ENCODE data around the gene KLC1.

The KLC1 gene

DNA sequence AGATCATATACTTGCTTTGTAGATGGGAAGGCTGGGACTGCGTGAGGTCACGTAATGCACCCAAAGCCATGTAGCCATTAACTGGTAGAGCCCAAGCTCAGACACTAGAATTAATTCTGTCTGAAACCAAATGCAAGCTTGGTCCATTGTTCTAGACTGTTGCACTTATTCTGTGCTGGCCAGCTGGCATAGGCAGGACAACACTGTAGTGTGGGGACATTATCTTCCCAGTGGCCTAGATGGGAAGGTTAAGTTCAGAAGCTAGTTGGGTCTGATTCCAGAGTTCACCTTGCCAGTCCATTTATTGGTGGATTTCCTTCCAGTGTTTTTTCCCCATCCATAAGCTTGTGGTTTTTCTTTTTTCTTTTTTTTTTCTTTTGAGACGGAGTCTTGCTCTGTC lies 39.1 kb downstream of the KLC1 start:
- Histone ChIP-seq H3K36me3 (ENCODE audit: control insufficient read depth, low read length) (peaks cover 67% of the 10 kb centered on the region), H3K4me1 (ENCODE audit: control insufficient read depth, low read length) (no peaks in the 10 kb centered on the region), H3K27me3 (ENCODE audit: control insufficient read depth, low read length) (no peaks in the 10 kb centered on the region), H3K79me2 (ENCODE audit: control insufficient read depth, low read length) (0 out of 2 replicates have a peak, but pooled peaks cover 3% of the 10 kb centered on the region), H3K4me3 (ENCODE audit: low read length) (no peak overlapping the region), H3F3A (ENCODE audit: control insufficient read depth, insufficient read depth) (no peaks in the 10 kb centered on the region; the same call in 1 of the 2 replicates), H3K27ac (ENCODE audit: low read depth, low read length) (no peak overlapping the region), H3K9me2 (replicated peaks; ENCODE audit: control insufficient read depth, low read length) (no peaks in the 10 kb centered on the region), H3K9me3 (ENCODE audit: control insufficient read depth, insufficient read depth, low read length) (no peaks in the 10 kb centered on the region), H4K20me1 (ENCODE audit: control insufficient read depth, insufficient read depth, low read depth, low read length) (no peaks in the 10 kb centered on the region), H3K4me2 (ENCODE audit: low read length) (no peak overlapping the region)
- no peak for TF ChIP-seq EZH2phosphoT487 (IDR thresholded peaks at IDR 0.05; ENCODE audit: borderline replicate concordance, low read length)
- TF ChIP-seq CTCF (IDR thresholded peaks at IDR 0.05; ENCODE audit: low read depth, low read length, poor library complexity, severe bottlenecking), result no peak

DNA sequence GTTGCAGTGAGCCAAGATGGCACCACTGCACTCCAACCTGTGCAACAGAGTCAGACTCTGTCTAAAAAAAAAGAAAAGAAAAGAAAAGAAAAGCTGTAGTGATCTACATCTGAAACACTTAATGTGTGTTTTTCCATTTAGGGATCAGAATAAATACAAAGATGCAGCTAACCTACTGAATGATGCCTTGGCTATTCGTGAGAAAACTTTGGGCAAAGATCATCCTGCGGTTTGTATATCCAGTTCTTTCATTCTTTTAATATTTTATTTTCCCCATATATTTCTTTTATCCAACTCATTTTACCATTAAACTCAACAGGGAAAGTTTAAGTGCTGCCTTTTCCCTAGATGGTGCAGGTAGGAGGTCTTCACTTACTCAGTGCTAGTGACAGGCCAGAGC lies 40.4 kb downstream of the KLC1 start:
- H3K9me3 ChIP-seq (ENCODE audit: control insufficient read depth, insufficient read depth, low read length), result no peaks in the 10 kb centered on the region
- no peaks in the 10 kb centered on the region for H3K4me1 ChIP-seq (ENCODE audit: control insufficient read depth, low read length)
- H3K27me3 ChIP-seq (ENCODE audit: control insufficient read depth, low read length), result no peaks in the 10 kb centered on the region
- no peaks in the 10 kb centered on the region; the same call in 1 of the 2 replicates for H3F3A ChIP-seq (ENCODE audit: control insufficient read depth, insufficient read depth)
- H3K9me2 ChIP-seq (replicated peaks; ENCODE audit: control insufficient read depth, low read length), result no peaks in the 10 kb centered on the region
- H3K79me2 ChIP-seq (ENCODE audit: control insufficient read depth, low read length), result 0 out of 2 replicates have a peak, but pooled peaks cover 3% of the 10 kb centered on the region
- H3K27ac ChIP-seq (ENCODE audit: low read depth, low read length), result no peak overlapping the region
- H4K20me1 ChIP-seq (ENCODE audit: control insufficient read depth, insufficient read depth, low read depth, low read length), result no peaks in the 10 kb centered on the region
- TF ChIP-seq CTCF (IDR thresholded peaks at IDR 0.05; ENCODE audit: low read depth, low read length, poor library complexity, severe bottlenecking), result no peak
- no peak for TF ChIP-seq EZH2phosphoT487 (IDR thresholded peaks at IDR 0.05; ENCODE audit: borderline replicate concordance, low read length)
- H3K4me2 ChIP-seq (ENCODE audit: low read length), result no peak overlapping the region
- no peak overlapping the region for H3K4me3 ChIP-seq (ENCODE audit: low read length)
- H3K36me3 ChIP-seq (ENCODE audit: control insufficient read depth, low read length), result peaks cover 68% of the 10 kb centered on the region

DNA sequence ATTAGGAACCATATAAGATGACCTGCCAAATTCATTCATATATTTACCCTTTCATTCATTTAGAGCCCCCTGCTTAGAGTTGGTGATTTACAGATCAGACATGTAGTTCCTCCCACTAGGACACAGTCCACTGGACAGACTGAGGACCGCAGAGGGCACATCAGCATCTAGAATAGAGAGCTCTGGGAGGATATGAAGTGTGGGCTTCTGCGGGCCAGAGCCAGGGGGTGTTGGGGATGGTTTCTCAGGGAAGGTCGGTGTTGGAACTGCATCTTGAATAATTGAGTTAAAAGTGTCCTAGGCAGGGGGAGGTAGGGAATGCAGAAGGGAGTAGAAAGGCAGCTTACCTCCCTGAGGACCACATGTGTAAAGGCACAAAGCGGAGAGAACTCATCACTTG lies 42.9 kb downstream of the KLC1 start:
- H3K4me1 ChIP-seq (ENCODE audit: control insufficient read depth, low read length), result no peaks in the 10 kb centered on the region
- peaks cover 3% of the 10 kb centered on the region; the same call in 1 of the 2 replicates for H3F3A ChIP-seq (ENCODE audit: control insufficient read depth, insufficient read depth)
- H3K27me3 ChIP-seq (ENCODE audit: control insufficient read depth, low read length), result no peaks in the 10 kb centered on the region
- 0 out of 2 replicates have a peak, but pooled peaks cover 3% of the 10 kb centered on the region for H3K79me2 ChIP-seq (ENCODE audit: control insufficient read depth, low read length)
- H3K27ac ChIP-seq (ENCODE audit: low read depth, low read length), result no peak overlapping the region
- no peaks in the 10 kb centered on the region for H3K9me2 ChIP-seq (replicated peaks; ENCODE audit: control insufficient read depth, low read length)
- H3K4me2 ChIP-seq (ENCODE audit: low read length), result no peak overlapping the region
- peaks cover 81% of the 10 kb centered on the region for H3K36me3 ChIP-seq (ENCODE audit: control insufficient read depth, low read length)
- no peak overlapping the region for H3K4me3 ChIP-seq (ENCODE audit: low read length)
- H3K9me3 ChIP-seq (ENCODE audit: control insufficient read depth, insufficient read depth, low read length), result no peaks in the 10 kb centered on the region
- no peak for TF ChIP-seq CTCF (IDR thresholded peaks at IDR 0.05; ENCODE audit: low read depth, low read length, poor library complexity, severe bottlenecking)
- TF ChIP-seq EZH2phosphoT487 (IDR thresholded peaks at IDR 0.05; ENCODE audit: borderline replicate concordance, low read length), result no peak
- no peaks in the 10 kb centered on the region for H4K20me1 ChIP-seq (ENCODE audit: control insufficient read depth, insufficient read depth, low read depth, low read length)

All from DOHH2 (cell line).